ENCODE data around the gene MRC1.

MRC1 gene

DNA sequence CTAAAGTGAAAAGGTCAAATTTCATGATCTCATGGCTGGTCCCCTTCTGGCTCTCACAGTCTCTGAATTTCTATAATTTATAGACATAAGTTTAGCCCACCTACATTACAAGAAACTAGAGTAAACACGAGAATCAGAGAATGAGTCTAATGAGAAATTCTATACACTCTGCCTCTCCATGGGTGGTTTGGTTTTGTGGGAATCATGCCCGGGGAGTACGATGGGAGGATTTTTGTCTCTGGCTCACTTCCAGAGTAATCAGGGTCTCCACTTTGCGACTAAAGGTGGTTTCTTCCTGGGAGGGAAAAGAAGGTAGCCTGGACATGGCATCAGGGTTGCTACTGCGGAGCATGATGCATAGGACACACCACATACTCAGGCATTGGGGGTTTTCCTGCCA lies 69.7 kb downstream of the MRC1 start:
- TF ChIP-seq, protein P1, sequence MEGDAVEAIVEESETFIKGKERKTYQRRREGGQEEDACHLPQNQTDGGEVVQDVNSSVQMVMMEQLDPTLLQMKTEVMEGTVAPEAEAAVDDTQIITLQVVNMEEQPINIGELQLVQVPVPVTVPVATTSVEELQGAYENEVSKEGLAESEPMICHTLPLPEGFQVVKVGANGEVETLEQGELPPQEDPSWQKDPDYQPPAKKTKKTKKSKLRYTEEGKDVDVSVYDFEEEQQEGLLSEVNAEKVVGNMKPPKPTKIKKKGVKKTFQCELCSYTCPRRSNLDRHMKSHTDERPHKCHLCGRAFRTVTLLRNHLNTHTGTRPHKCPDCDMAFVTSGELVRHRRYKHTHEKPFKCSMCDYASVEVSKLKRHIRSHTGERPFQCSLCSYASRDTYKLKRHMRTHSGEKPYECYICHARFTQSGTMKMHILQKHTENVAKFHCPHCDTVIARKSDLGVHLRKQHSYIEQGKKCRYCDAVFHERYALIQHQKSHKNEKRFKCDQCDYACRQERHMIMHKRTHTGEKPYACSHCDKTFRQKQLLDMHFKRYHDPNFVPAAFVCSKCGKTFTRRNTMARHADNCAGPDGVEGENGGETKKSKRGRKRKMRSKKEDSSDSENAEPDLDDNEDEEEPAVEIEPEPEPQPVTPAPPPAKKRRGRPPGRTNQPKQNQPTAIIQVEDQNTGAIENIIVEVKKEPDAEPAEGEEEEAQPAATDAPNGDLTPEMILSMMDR (IDR thresholded peaks at IDR 0.05; ENCODE audit: low read depth, low read length): no peak
- no peaks in the 10 kb centered on the region; the same call in 1 of the 2 replicates for H3K4me1 ChIP-seq
- no peak overlapping the region for H3K4me3 ChIP-seq (ENCODE audit: low read depth, low read length)
- H3K27me3 ChIP-seq: no peaks in the 10 kb centered on the region
- DNase-seq: no peak
- no peaks in the 10 kb centered on the region for H3K9me3 ChIP-seq
- no peaks in the 10 kb centered on the region for H3K36me3 ChIP-seq

DNA sequence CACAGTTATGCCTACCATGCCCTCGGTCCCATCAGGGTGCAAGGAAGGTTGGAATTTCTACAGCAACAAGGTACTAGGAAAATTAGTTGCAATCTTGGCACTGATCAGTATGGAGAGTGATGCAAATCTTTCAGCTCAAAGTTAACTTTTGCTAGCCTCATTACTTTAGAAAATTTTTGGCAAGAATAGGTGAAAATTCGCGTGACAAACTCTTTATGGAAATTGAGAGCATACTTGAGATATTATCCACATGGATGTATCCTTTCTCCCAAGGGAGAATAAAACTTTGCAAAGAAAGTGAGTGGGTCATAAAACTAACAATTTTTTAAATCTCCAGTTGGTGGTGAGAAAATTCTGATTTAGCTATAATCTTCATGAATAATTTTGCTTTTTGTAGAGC lies 71.5 kb downstream of the MRC1 start:
- TF ChIP-seq, protein P1 (IDR thresholded peaks at IDR 0.05; ENCODE audit: low read depth, low read length): no peak
- Histone ChIP-seq H3K36me3 (no peaks in the 10 kb centered on the region), H3K4me3 (ENCODE audit: low read depth, low read length) (no peak overlapping the region), H3K27me3 (no peaks in the 10 kb centered on the region), H3K4me1 (no peaks in the 10 kb centered on the region; the same call in 1 of the 2 replicates), H3K9me3 (no peaks in the 10 kb centered on the region)
- DNase-seq: no peak

DNA sequence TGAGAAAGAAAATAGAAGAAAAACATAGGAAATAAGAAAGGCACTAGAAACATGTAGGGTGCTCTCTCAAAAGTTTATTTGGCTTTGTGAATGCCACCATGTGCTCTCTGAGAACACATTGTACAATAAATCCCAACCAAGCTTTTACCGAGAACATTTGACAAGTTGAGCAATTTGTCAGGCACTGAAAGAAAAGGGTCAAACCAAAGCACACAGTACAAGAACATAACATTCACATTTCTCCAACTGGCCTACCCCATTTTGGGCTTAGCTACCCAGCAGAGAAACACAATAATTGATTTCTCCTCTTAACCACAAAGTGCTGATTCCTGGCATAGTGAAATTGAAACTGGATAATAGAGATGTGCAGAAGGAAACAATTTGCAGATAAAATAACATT lies 73.4 kb downstream of the MRC1 start:
- Histone ChIP-seq H3K9me3 (no peaks in the 10 kb centered on the region), H3K27me3 (no peaks in the 10 kb centered on the region), H3K36me3 (no peaks in the 10 kb centered on the region), H3K4me1 (no peaks in the 10 kb centered on the region; the same call in 1 of the 2 replicates), H3K4me3 (ENCODE audit: low read depth, low read length) (no peak overlapping the region)
- TF ChIP-seq, protein P1 (IDR thresholded peaks at IDR 0.05; ENCODE audit: low read depth, low read length): no peak
- DNase-seq: no peak

DNA sequence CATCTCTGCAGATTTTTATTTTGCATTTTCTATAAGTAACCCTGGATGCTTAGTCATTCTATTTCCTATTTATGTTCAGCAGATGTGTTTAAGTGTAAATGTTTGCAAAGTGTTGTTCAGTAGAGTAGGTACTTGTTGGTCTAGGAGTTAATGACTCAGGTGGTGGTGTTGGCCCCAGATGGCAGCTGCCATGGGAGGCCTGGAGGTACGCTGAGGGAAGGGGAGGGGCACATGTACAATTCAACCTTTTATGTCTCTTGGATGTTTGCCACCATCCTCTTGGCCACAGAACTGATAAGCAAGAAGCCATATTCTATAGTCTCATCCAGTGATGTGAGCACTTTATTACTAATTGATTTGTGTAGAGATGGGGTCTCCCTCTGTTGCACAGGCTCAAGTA lies 74.5 kb downstream of the MRC1 start:
- H3K4me1 ChIP-seq: no peaks in the 10 kb centered on the region; the same call in 1 of the 2 replicates
- TF ChIP-seq, protein P1 (IDR thresholded peaks at IDR 0.05; ENCODE audit: low read depth, low read length): no peak
- no peaks in the 10 kb centered on the region for H3K27me3 ChIP-seq
- H3K4me3 ChIP-seq (ENCODE audit: low read depth, low read length): no peak overlapping the region
- DNase-seq: peak; percentile 16
- no peaks in the 10 kb centered on the region for H3K36me3 ChIP-seq
- H3K9me3 ChIP-seq: no peaks in the 10 kb centered on the region

DNA sequence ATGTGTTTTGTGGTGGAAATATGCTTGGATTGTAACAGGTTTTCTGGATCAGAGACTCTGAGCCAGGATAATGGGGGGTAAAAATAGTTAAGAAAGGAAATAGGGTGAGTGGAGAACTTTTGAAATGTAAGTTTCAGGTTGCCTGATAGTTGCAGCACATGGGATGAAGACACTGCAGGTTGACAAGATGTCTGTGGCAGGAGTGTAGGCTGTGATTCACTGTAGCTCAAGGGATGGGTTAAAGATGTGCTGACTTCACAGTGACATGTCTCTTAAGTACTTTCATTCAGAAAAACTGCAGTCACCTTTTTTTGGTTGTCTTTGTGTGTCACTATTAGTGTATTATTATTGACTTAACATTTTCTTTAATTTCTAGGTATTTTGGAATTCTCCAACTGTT lies 79.0 kb downstream of the MRC1 start:
- Histone ChIP-seq H3K27me3 (no peaks in the 10 kb centered on the region), H3K4me3 (ENCODE audit: low read depth, low read length) (no peak overlapping the region), H3K9me3 (no peaks in the 10 kb centered on the region), H3K36me3 (no peaks in the 10 kb centered on the region), H3K4me1 (no peaks in the 10 kb centered on the region; the same call in 1 of the 2 replicates)
- TF ChIP-seq, protein P1 (IDR thresholded peaks at IDR 0.05; ENCODE audit: low read depth, low read length): no peak
- no peak for DNase-seq

DNA sequence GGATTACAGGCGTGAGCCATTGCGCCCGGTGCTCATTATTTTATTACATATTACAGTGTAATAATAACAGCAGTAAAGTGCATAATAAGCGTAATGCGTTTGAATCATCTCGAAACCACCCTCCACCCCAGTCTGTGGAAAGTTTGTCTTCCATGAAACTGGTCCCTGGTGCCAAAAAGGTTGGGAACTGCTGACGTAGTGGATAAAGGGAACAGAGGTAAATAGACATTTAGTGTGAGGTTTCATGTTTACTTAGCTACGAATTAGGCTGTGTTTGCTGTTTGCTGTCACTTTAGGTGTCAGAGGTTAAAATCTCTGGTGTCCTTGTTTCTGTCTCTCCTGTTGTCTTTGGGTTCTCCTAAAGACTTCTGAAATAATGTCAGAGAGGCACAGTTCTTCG lies 82.3 kb downstream of the MRC1 start:
- Histone ChIP-seq H3K36me3 (no peaks in the 10 kb centered on the region), H3K4me3 (ENCODE audit: low read depth, low read length) (no peak overlapping the region), H3K9me3 (no peaks in the 10 kb centered on the region), H3K27me3 (no peaks in the 10 kb centered on the region), H3K4me1 (no peaks in the 10 kb centered on the region)
- no peak for DNase-seq
- TF ChIP-seq, protein P1 (IDR thresholded peaks at IDR 0.05; ENCODE audit: low read depth, low read length): no peak

Measured in BE2C (cell line).